Mucosa of rectum (tissue), 2 donors: Measurements from ENCODE around the gene PXDC1.

Experiments used
- H3K27ac ChIP-seq, 2 donors: one replicate each; pipeline ENCODE4 v1.7.0; 2013; ENCODE audit warnings: inconsistent platforms in 2 of 2, low read depth in 2 of 2, low read length in 2 of 2
- H3K27me3 ChIP-seq, 2 donors: one replicate each; pipeline ENCODE4 v1.7.0; 2013; ENCODE audit warnings: low read length in 2 of 2; ENCODE audit not compliant: control insufficient read depth in 2 of 2, insufficient read depth in 2 of 2
- H3K36me3 ChIP-seq, 2 donors: one replicate each; pipeline ENCODE4 v1.7.0; 2013; ENCODE audit warnings: low read length in 2 of 2; ENCODE audit not compliant: control insufficient read depth in 2 of 2, insufficient read depth in 2 of 2
- H3K4me1 ChIP-seq, 2 donors: one replicate each; pipeline ENCODE4 v1.7.0; 2013; ENCODE audit warnings: low read length in 2 of 2, mild to moderate bottlenecking in 1 of 2; ENCODE audit not compliant: control insufficient read depth in 2 of 2, insufficient read depth in 2 of 2
- H3K4me3 ChIP-seq, 2 donors: one replicate each; pipeline ENCODE4 v1.7.0; 2013; ENCODE audit warnings: low read length in 2 of 2
- H3K9ac ChIP-seq, 2 donors: one replicate each; pipeline ENCODE4 v1.7.0; 2013; ENCODE audit warnings: low read length in 2 of 2, low read depth in 1 of 2, mild to moderate bottlenecking in 1 of 2
- H3K9me3 ChIP-seq, 2 donors: one replicate each; pipeline ENCODE4 v1.7.0; 2013; ENCODE audit warnings: low read length in 2 of 2; ENCODE audit not compliant: control insufficient read depth in 2 of 2
- donor health status: healthy.
- donor health status: Normal muscosa, but diverticular disease.

PXDC1 gene

GRCh38 chr6:3791526-3792203 is 40.2 kb upstream of the PXDC1 start:
- no peaks in the 10 kb centered on the region for H3K9me3 ChIP-seq
- no peak overlapping the region for H3K4me3 ChIP-seq
- H3K9ac ChIP-seq = no peak overlapping the region
- no peak overlapping the region for H3K27ac ChIP-seq
- no peaks in the 10 kb centered on the region for H3K36me3 ChIP-seq
- H3K27me3 ChIP-seq = no peaks in the 10 kb centered on the region
- no peaks in the 10 kb centered on the region for H3K4me1 ChIP-seq

- no peaks in the 10 kb centered on the region for H3K4me1 ChIP-seq
- H3K27me3 ChIP-seq = no peaks in the 10 kb centered on the region
- H3K9ac ChIP-seq = no peak overlapping the region
- no peaks in the 10 kb centered on the region for H3K9me3 ChIP-seq
- H3K27ac ChIP-seq = no peak overlapping the region
- no peaks in the 10 kb centered on the region for H3K36me3 ChIP-seq
- H3K4me3 ChIP-seq = no peak overlapping the region
Observed at GRCh38 chr6:3789896-3790558, 38.5 kb upstream of the PXDC1 start.

DNA sequence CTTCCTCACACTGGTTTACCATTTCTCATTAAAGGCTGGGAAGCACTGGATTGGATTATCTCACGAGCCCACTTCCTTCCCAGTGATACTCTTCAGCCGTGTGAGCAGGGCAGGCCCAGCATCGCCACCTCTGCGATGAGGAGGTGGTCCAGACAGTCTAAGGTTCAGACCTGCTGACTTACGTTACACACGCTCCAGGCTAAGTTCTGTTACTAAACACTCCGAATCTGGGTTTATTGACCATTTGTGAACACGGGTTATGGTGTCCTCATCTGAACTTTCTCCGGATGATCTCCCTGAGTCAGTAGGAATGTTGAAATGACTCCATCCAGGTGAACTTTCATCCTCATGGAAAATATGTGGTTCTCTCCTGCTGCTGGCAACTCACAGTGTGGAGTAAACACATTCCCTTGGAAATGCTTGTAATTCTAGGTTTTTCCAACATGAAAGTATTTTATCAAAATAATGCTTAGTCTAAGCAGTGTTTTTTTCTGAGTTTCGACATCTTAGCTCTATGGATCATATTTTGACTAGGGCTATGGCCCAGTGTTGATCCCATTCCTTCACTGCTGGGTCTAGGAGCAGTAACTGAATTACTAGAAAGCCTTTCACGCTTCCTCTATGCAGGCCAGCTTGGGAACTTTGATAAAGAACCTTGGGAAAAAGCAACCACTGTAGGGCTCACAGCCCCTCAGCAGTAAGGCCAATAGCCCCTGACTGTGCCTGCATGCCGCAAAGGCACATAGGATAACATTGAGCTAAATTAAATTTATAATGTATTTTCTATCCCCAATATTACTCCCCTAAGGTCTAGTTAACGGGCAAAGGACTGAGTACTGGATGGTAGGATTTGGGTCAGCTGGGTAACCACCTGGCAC is 37.7 kb upstream of the PXDC1 start:
- no peak overlapping the region for H3K27ac ChIP-seq
- no peak overlapping the region for H3K9ac ChIP-seq
- no peaks in the 10 kb centered on the region for H3K9me3 ChIP-seq
- H3K27me3 ChIP-seq = no peaks in the 10 kb centered on the region
- H3K4me1 ChIP-seq = no peaks in the 10 kb centered on the region
- H3K4me3 ChIP-seq = no peak overlapping the region
- H3K36me3 ChIP-seq = no peaks in the 10 kb centered on the region

DNA sequence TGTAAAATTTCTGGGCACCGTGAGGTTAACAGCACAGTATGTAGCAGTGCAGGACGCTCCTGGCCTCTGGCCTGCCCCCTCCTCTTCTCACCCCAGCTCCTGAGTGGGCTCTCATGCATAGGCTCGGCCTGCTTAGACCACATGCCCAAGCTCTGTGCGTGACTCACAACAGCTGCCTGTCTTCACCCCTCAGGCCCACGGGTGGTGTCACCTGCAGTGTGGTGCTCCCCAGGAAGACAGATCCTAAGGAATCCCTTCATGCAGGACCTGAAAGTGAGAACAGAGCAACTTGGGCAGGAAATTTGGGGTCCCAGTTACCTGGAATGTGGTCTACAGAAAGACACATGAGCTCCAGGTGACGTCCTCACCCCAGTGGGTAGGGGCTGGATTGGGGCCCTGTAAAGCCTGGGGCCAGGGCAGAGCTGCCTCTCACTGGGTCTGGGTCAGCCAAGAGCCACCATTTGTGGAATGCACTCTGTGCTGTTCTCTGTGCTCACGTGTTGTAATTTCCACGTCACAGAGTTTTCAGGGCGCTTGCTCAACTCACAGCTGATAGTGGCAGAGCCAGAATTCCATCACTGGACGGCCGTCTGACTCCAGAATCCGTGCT is 37.0 kb upstream of the PXDC1 start:
- no peaks in the 10 kb centered on the region for H3K4me1 ChIP-seq
- H3K27me3 ChIP-seq = no peaks in the 10 kb centered on the region
- no peak overlapping the region for H3K4me3 ChIP-seq
- no peak overlapping the region for H3K27ac ChIP-seq
- no peak overlapping the region for H3K9ac ChIP-seq
- no peaks in the 10 kb centered on the region for H3K36me3 ChIP-seq
- H3K9me3 ChIP-seq = no peaks in the 10 kb centered on the region

DNA sequence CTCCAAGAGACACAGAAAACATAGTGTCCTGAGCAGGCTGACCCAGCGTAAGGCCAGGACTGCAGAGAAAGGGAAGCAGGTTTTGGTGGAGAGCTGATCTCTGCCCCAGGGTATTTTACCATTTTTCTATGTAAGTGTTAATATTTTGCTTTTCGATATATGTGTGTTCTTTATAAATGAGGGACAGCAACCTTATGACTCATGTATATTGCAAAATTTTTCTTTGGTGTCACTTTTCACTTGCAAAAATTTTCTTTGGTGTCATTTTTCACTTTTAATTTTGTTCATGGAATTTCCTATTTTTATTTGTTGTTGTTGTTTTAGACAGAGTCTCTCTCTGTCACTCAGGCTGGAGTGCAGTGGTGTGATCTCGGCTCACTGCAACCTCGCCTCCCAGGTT is 34.6 kb upstream of the PXDC1 start:
- Histone ChIP-seq H3K27ac (no peak overlapping the region), H3K9ac (no peak overlapping the region), H3K36me3 (no peaks in the 10 kb centered on the region), H3K9me3 (no peaks in the 10 kb centered on the region), H3K4me1 (no peaks in the 10 kb centered on the region), H3K27me3 (no peaks in the 10 kb centered on the region), H3K4me3 (no peak overlapping the region)

DNA sequence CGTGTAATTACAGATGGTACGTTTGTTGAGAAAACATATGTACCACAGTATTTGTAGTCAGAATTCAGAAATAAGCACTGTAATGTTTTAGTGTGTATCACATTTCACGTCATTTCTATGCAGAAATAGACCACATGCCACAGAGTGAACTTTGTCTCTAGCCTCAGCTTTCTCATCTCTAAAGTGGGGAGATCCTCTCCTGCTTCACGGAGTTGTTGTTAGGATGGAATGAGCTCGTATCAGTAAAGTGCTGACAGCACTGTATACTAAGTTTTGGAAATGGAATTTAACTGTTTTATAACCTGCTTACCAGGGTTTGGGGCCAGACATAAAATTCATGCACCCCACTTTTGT is 34.2 kb upstream of the PXDC1 start:
- H3K9me3 ChIP-seq = no peaks in the 10 kb centered on the region
- H3K9ac ChIP-seq = no peak overlapping the region
- H3K36me3 ChIP-seq = no peaks in the 10 kb centered on the region
- no peak overlapping the region for H3K27ac ChIP-seq
- H3K27me3 ChIP-seq = no peaks in the 10 kb centered on the region
- H3K4me1 ChIP-seq = no peaks in the 10 kb centered on the region
- no peak overlapping the region for H3K4me3 ChIP-seq

GRCh38 chr6:3784885-3785744 is 33.6 kb upstream of the PXDC1 start:
- Histone ChIP-seq H3K27me3 (no peaks in the 10 kb centered on the region), H3K27ac (no peak overlapping the region), H3K4me1 (no peaks in the 10 kb centered on the region), H3K9ac (no peak overlapping the region), H3K36me3 (no peaks in the 10 kb centered on the region), H3K4me3 (no peak overlapping the region), H3K9me3 (no peaks in the 10 kb centered on the region)

DNA sequence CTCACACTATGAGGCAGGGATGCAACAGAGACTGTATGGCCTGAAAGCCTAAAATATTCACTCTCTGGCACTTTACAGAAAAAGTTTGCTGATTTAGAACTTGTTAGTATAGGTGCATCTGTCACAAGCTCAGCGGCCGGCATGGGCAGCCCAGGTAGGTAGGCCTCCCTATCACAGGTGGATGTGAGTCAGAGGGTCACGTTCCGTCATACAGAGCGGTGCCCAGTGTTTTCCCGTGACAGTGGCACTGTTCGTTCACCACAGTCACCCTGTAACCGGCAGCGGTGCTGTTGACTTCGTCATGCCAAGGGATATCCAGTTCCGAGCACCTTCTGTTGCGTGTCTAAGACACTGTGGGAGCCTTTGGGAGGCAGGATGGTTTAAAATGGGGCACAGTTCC is 32.9 kb upstream of the PXDC1 start:
- no peaks in the 10 kb centered on the region for H3K9me3 ChIP-seq
- no peak overlapping the region for H3K27ac ChIP-seq
- no peak overlapping the region for H3K4me3 ChIP-seq
- no peaks in the 10 kb centered on the region for H3K27me3 ChIP-seq
- H3K9ac ChIP-seq = no peak overlapping the region
- no peaks in the 10 kb centered on the region for H3K36me3 ChIP-seq
- H3K4me1 ChIP-seq = no peaks in the 10 kb centered on the region

DNA sequence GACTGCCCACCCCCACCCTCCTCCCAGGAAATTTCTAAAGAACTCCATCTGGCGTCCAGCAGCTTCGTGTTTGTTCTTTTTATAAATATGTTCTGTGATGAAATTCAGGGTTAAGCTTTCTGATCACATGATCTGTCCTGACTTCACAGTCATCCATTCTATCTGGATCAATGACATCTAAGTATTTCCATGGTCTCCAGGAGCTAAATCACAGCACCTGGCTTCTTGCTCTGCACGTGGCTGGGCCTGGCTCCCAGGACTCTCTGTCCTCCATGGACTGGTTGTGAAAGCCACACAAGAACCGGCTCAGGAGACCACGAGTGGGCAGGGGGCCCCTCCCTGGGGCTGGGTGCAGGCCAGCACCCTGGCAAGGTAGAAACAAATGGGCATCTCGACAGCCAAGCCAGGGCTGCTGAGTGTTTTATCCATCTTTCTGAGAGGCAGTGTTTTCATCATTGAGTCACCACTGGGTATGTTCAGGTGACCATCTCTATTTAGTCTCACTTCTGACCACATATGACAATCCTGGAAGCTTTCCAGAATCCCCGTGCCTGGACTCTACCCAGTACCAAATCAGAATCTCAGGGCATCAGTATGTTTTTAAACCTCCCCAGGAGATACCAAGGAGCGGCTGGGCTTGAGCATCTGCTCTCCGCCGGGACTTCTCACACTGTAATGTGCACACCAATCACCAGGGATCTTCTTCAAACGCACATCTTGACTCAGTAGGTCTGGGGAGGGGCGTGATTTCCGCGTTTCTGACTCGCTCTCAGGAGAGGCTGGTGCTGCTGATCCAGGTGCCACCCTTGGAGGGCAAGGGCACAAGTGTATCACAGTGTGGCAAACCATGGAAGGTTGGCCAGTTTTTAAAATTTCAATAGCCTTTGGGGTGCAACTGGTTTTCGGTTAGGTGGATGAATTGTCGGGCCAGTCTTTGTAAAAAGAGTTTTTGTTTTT is 31.6 kb upstream of the PXDC1 start:
- H3K9me3 ChIP-seq = no peaks in the 10 kb centered on the region
- H3K4me1 ChIP-seq = no peaks in the 10 kb centered on the region
- no peak overlapping the region for H3K9ac ChIP-seq
- H3K27me3 ChIP-seq = no peaks in the 10 kb centered on the region
- no peak overlapping the region for H3K4me3 ChIP-seq
- H3K36me3 ChIP-seq = no peaks in the 10 kb centered on the region
- no peak overlapping the region for H3K27ac ChIP-seq
